GM12891 (cell line): ENCODE data around the gene MICA.
"Not testable (repeated sequence)": the region's sequence is repeated elsewhere in the genome, so short reads cannot be mapped to it uniquely, and the experiment has no call there.

Experiments used
- DNase-seq: peaks from one replicate; pipeline ENCODE4 v3.0.0; 2011; ENCODE audit warnings: low spot score; ENCODE audit not compliant: insufficient read length
- FAIRE-seq: peaks from 2 replicates; lab custom pipeline; 2011; peaks lifted over from hg19 to GRCh38; lab: Jason Lieb, UNC
- PAX5 ChIP-seq: IDR thresholded peaks from 2 replicates; pipeline ENCODE4 v1.6.1; 2011; ENCODE audit warnings: low read length, moderate library complexity, mild to moderate bottlenecking; ENCODE audit not compliant: insufficient read depth, severe bottlenecking
- POLR2A ChIP-seq: IDR thresholded peaks from 2 replicates; pipeline ENCODE4 v1.6.1; 2011; ENCODE audit warnings: low read depth, low read length, control low read depth
- POLR2AphosphoS5 ChIP-seq: IDR thresholded peaks from 2 replicates; pipeline ENCODE4 v1.6.1; 2011; ENCODE audit warnings: low read depth, low read length, control low read depth
- POU2F2 ChIP-seq: IDR thresholded peaks from 2 replicates; pipeline ENCODE4 v1.6.1; 2011; ENCODE audit warnings: low read depth, mild to moderate bottlenecking, control low read depth, low read length, moderate library complexity
- SPI1 ChIP-seq: IDR thresholded peaks from 2 replicates; pipeline ENCODE4 v1.6.1; 2011; ENCODE audit warnings: low read depth, low read length, control low read depth
- TAF1 ChIP-seq: IDR thresholded peaks from 2 replicates; pipeline ENCODE4 v1.6.1; 2011; ENCODE audit warnings: low read depth, low read length, control low read depth

MICA gene

GRCh38 chr6:31395832-31396231 is 7.6 kb upstream of the MICA start:
- DNase-seq (no peak), FAIRE-seq (no peak)
- TF ChIP-seq POLR2A (no peak), PAX5 (no peak), POU2F2 (no peak), SPI1 (no peak), TAF1 (no peak), POLR2AphosphoS5 (no peak)

GRCh38 chr6:31396422-31397152 is 6.8 kb upstream of the MICA start:
- TF ChIP-seq POU2F2 (no peak), TAF1 (no peak), PAX5 (no peak), POLR2AphosphoS5 (no peak), SPI1 (no peak), POLR2A (no peak)
- FAIRE-seq (peak; percentile 99), DNase-seq (no peak)

GRCh38 chr6:31397153-31397499 is 6.3 kb upstream of the MICA start:
- FAIRE-seq, DNase-seq: not testable (repeated sequence)

- no peak for DNase-seq
- TF ChIP-seq PAX5 (no peak), SPI1 (no peak), POLR2A (no peak), POU2F2 (no peak), POLR2AphosphoS5 (no peak), TAF1 (no peak)
- FAIRE-seq = no peak
Observed at GRCh38 chr6:31397901-31398525, 5.4 kb upstream of the MICA start.

- TF ChIP-seq POU2F2 = peak; percentile 63; the same call in 1 of the 2 replicates
- TF ChIP-seq PAX5 = no peak
- peak; percentile 61 for FAIRE-seq
- DNase-seq = no peak
Observed at GRCh38 chr6:31399589-31400466, 3.6 kb upstream of the MICA start.

GRCh38 chr6:31400467-31401289 is 2.7 kb upstream of the MICA start:
- no peak for DNase-seq
- FAIRE-seq = no peak
- TF ChIP-seq POLR2AphosphoS5 = peak; percentile 74
- peak; percentile 28; the same call in 1 of the 2 replicates for TF ChIP-seq TAF1
- TF ChIP-seq POLR2A = peak; percentile 77
- no peak for TF ChIP-seq POU2F2

- no peak for FAIRE-seq
- TF ChIP-seq PAX5 (no peak), POLR2A (no peak), SPI1 (no peak), TAF1 (no peak), POU2F2 (no peak), POLR2AphosphoS5 (no peak)
- DNase-seq = no peak
Observed at GRCh38 chr6:31401403-31401802, 2.0 kb upstream of the MICA start.

- FAIRE-seq = peak; percentile 43
- no peak for DNase-seq
- TF ChIP-seq PAX5 (no peak), POLR2A (no peak), POLR2AphosphoS5 (no peak), POU2F2 (no peak), TAF1 (no peak), SPI1 (no peak)
Observed at GRCh38 chr6:31402324-31403282, 792 bp upstream of the MICA start.

GRCh38 chr6:31404061-31404364 is 618 bp downstream of the MICA start:
- FAIRE-seq, DNase-seq: not testable (repeated sequence)

- FAIRE-seq (no peak), DNase-seq (no peak)
- TF ChIP-seq POLR2A (no peak), TAF1 (no peak), POU2F2 (no peak), POLR2AphosphoS5 (no peak), PAX5 (no peak), SPI1 (no peak)
Observed at GRCh38 chr6:31405996-31406395, 2.6 kb downstream of the MICA start.
